Smooth muscle cell of the pulmonary artery (primary cell): ENCODE results near the gene PPDPF. TPM values are rescaled to one million over a fixed set of nuclear protein-coding genes. Genes with fewer than 3 reads are reported as not detected.

Experiments
- total RNA-seq: library from RNA; depleted of rRNA; stranded (reverse); fragments of >200 nt; gene quantifications from 2 replicates; pipeline ENCODE4 v1.2.3, GENCODE V29; 2014

The PPDPF gene
- total RNA-seq = 111 and 139 TPM in 2 replicates

DNA sequence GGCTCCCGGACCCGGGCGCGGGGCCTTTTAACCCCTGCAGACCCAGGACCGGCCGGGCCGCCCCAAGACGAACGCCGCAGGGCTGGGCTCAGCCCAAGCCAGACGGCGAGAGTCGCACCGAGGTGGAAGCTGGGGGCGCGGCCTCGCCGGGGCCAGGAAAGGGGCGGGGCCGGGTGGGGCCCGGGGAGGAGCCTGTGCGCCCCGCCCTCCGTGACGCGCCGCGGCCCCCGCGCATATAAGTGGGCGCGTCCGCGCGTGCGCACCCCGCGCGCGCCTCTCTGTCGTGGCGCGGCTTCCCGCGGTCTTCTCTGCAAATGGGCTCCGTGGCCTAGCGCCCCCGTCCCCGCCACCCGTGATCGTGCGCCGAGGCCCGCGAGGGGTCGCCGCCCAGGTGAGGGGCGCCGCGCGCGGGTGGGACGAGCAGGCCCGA, at the start of gene PPDPF:
TSS of gene PPDPF (plus strand) at position 262 of the 430 bp plus-strand sequence. CDS start 544 bp downstream, outside the sequence.

DNA sequence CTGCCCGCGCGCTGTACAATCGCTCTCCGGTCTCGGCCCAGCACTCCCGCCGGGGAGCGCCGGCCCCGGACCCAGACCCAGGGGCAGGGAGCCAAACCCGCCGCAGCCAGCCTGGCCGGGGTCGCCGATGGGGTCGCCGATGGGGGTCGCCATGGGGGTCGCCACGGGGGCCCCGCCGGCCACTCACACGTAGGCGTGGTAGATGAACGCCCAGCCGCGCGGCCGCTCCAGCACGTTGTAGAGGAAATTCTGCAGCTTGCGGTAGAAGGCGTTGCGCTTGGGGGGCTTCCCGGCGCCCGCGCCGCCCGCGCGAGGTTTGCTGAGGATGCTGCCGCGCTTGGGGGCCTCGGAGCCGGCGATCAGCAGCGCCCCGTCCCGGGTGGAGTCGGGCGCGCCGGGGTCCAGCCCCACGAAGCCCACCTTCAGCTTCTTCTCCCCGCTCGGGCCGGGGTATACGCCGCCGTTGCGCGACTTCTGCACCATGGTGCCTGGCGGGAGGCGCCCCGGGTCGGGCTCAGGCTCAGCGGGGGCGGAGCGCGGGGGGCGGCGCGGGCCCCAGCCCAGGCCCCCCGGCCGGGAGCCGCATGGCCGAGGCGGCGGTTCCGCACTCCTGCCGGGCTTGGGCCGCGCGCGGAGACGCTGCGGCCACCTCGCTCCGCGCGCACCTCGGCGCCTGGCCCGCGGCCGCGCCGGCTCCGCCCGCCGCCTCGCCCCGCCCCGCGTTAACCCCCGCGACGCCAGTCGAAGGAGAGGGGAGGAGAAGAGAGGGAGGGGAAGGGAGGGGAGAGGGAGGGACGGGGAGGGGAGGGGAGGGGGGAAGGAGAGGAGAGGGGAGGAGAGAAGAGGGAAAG, 48.4 kb upstream of the PPDPF start, which contains the start of gene KCNQ2:
TSS of gene KCNQ2 (minus strand) at position 675 of the 851 bp plus-strand sequence. CDS start at position 483, 192 bp downstream.

DNA sequence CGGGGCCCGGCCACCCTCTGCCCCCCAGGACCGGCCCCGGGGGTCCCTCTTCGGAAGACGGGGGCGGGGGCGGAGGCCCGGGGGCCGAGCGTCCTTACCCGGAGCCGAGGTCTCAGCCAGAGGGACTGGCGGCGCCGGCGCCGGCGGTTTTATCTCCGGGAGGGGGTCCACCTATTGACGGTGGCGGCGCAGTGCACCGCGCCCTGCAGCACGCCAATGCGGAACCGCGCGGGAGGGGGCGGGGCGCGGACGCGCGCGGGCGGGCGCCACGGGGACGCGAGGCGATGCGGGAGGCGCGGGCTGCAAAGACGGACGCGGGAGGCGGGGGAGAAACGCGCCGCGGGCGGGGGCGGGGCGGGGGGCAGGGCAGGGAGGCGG, 21.6 kb upstream of the PPDPF start, which contains the start of gene EEF1A2:
TSS of gene EEF1A2 (minus strand) at position 124 of the 378 bp plus-strand sequence. CDS start 1,320 bp downstream, outside the sequence.

GRCh38 chr20:63536997-63537524, 16.5 kb downstream of the PPDPF start, which contains the start of gene PTK6:
Gene PTK6 (minus strand): TSS chr20:63537376. CDS start chr20:63537314, 62 bp downstream.

GRCh38 chr20:63547725-63548480, 27.3 kb downstream of the PPDPF start, which contains the start of gene SRMS:
Gene SRMS (minus strand): TSS chr20:63547749. CDS start chr20:63547463, 286 bp downstream.

GRCh38 chr20:63553933-63554290, 33.3 kb downstream of the PPDPF start, which contains the start of gene FNDC11:
Gene FNDC11 (plus strand): TSS chr20:63554159. CDS start chr20:63555664, 1,505 bp downstream.

Other genes starting within 250 kb of the PPDPF start
- 73.8 and 77.8 TPM in 2 replicates for gene ARFGAP1, start 248.0 kb upstream of the PPDPF start, total RNA-seq
- under 0.01 and 0.07 TPM in 2 replicates for gene COL20A1, start 227.6 kb upstream of the PPDPF start, total RNA-seq
- not detected in 2 replicates for gene CHRNA4, start 159.4 kb upstream of the PPDPF start, total RNA-seq
- not detected in 2 replicates for gene KCNQ2, start 48.1 kb upstream of the PPDPF start, total RNA-seq
- gene EEF1A2, start 21.7 kb upstream of the PPDPF start, total RNA-seq = 2.3 and 3.5 TPM in 2 replicates
- gene PTK6, start 16.6 kb downstream of the PPDPF start, total RNA-seq = 0.07 and 0.10 TPM in 2 replicates
- gene SRMS, start 27.0 kb downstream of the PPDPF start, total RNA-seq = not detected in 2 replicates
- gene FNDC11, start 33.4 kb downstream of the PPDPF start, total RNA-seq = 0.46 and 0.50 TPM in 2 replicates
- gene HELZ2, start 53.5 kb downstream of the PPDPF start, total RNA-seq = 42.8 and 56.6 TPM in 2 replicates
- 11.6 and 12.7 TPM in 2 replicates for gene GMEB2, start 106.3 kb downstream of the PPDPF start, total RNA-seq
- gene STMN3, start 132.7 kb downstream of the PPDPF start, total RNA-seq = 5.2 and 20.7 TPM in 2 replicates
- 11.9 and 22.5 TPM in 2 replicates for gene RTEL1, start 137.5 kb downstream of the PPDPF start, total RNA-seq
- gene TNFRSF6B, start 175.9 kb downstream of the PPDPF start, total RNA-seq = 0.98 and 21.2 TPM in 2 replicates
- gene ARFRP1, start 187.2 kb downstream of the PPDPF start, total RNA-seq = 37.9 and 42.8 TPM in 2 replicates
- 12.3 and 17.9 TPM in 2 replicates for gene ZGPAT, start 187.3 kb downstream of the PPDPF start, total RNA-seq
- gene LIME1, start 215.9 kb downstream of the PPDPF start, total RNA-seq = 3.1 and 5.2 TPM in 2 replicates
- 20.9 and 27.9 TPM in 2 replicates for gene SLC2A4RG, start 219.0 kb downstream of the PPDPF start, total RNA-seq